Neural progenitor cell (in vitro differentiated cells): ENCODE measurements around the gene ARMH4. TPM values are rescaled to one million over a fixed set of nuclear protein-coding genes. Genes with fewer than 3 reads are reported as not detected.

Experiments
- DNase-seq: peaks from one replicate; pipeline ENCODE4 v3.0.0-alpha.2; 2016; ENCODE audit warnings: low spot score
- H2AFZ ChIP-seq: fragments of 200-600 bp; sonication (generic); replicated peaks from 2 replicates; pipeline ENCODE4 v1.6.1; 2016; ENCODE audit warnings: antibody characterized with exemption
- H3F3A ChIP-seq: fragments of 200-600 bp; sonication (generic); 2 replicates; pipeline ENCODE4 v1.6.1; 2016; ENCODE audit warnings: antibody characterized with exemption, low read depth
- H3K27ac ChIP-seq: fragments of 200-600 bp; sonication (generic); 2 replicates; pipeline ENCODE4 v1.5.1; 2016; ENCODE audit warnings: mild to moderate bottlenecking
- H3K27me3 ChIP-seq: fragments of 200-600 bp; sonication (generic); 2 replicates; pipeline ENCODE4 v1.6.1; 2016; ENCODE audit warnings: mild to moderate bottlenecking, moderate library complexity
- H3K36me3 ChIP-seq: fragments of 200-600 bp; sonication (generic); 2 replicates; pipeline ENCODE4 v1.5.1; 2016
- H3K4me1 ChIP-seq: fragments of 200-600 bp; sonication (generic); 2 replicates; pipeline ENCODE4 v1.6.1; 2016; ENCODE audit warnings: mixed run types
- H3K4me2 ChIP-seq: fragments of 200-600 bp; sonication (generic); 2 replicates; pipeline ENCODE4 v1.6.1; 2016
- H3K4me3 ChIP-seq: fragments of 200-600 bp; sonication (generic); 2 replicates; pipeline ENCODE4 v1.5.1; 2016
- H3K79me2 ChIP-seq: fragments of 200-600 bp; sonication (generic); 2 replicates; pipeline ENCODE4 v1.6.1; 2016; ENCODE audit warnings: low read depth
- H3K9ac ChIP-seq: fragments of 200-600 bp; sonication (generic); 2 replicates; pipeline ENCODE4 v1.6.1; 2016
- H3K9me3 ChIP-seq: fragments of 200-600 bp; sonication (generic); 2 replicates; pipeline ENCODE4 v1.5.1; 2016; ENCODE audit warnings: low read depth
- H4K20me1 ChIP-seq: fragments of 200-600 bp; sonication (generic); 2 replicates; pipeline ENCODE4 v1.6.1; 2016; ENCODE audit warnings: low read depth
- H3K27ac Mint-ChIP-seq: 3 replicates; pipeline ENCODE4 v1.8.0; 2021; ENCODE audit warnings: mixed read lengths
- H3K27me3 Mint-ChIP-seq: 2 replicates; pipeline ENCODE4 v1.8.0; 2022; ENCODE audit warnings: low read depth, mild to moderate bottlenecking, inconsistent platforms, moderate library complexity, mixed read lengths; ENCODE audit not compliant: insufficient read depth
- H3K36me3 Mint-ChIP-seq: 3 replicates; pipeline ENCODE4 v1.8.0; 2021; ENCODE audit warnings: mixed read lengths
- H3K4me1 Mint-ChIP-seq: 3 replicates; pipeline ENCODE4 v1.8.0; 2021; ENCODE audit warnings: mixed read lengths
- H3K4me3 Mint-ChIP-seq: 3 replicates; pipeline ENCODE4 v1.8.0; 2021; ENCODE audit warnings: mild to moderate bottlenecking, moderate library complexity, mixed read lengths
- H3K9me3 Mint-ChIP-seq: 3 replicates; pipeline ENCODE4 v1.8.0; 2020; ENCODE audit warnings: mixed read lengths
- EZH2 ChIP-seq: fragments of 200-600 bp; sonication (generic); IDR thresholded peaks from 2 replicates; pipeline ENCODE4 v1.6.1; 2017; ENCODE audit warnings: antibody characterized with exemption, mild to moderate bottlenecking, moderate library complexity
- EZH2phosphoT487 ChIP-seq: fragments of 200-600 bp; sonication (generic); IDR thresholded peaks from 2 replicates; pipeline ENCODE4 v1.6.1; 2017; ENCODE audit warnings: antibody characterized with exemption
- total RNA-seq: library from RNA; depleted of rRNA; stranded (reverse); fragments of >200 nt; gene quantifications from 2 replicates; pipeline ENCODE4 v1.2.3, GENCODE V29; 2015; ENCODE audit warnings: low replicate concordance
- TF ChIP-seq, protein P1 (sequence below): fragments of 200-600 bp; sonication (generic); IDR thresholded peaks from 2 replicates; pipeline ENCODE4 v1.5.1; 2017; ENCODE audit warnings: antibody characterized with exemption, mild to moderate bottlenecking

The ARMH4 gene
- total RNA-seq, 1 donor from 2014 or later: 29.0 TPM

DNA sequence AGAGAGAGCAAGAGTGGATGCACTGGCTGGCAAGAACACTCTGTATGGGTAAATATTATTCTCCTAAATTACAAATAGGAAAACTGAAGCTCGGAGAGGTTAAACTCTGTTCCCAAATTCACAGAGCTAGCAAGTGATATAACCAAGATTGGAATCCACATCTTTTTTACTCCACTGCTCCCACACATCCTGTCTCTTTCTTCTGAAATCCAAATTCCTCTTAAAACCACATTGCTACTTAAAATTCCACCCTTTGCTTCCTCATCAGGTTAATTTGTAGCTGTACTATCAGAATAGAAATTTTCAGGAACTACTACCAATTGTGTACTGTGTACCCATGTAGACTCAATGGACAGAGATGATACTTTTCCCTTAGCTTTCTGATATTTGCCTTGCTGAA is 74.4 kb downstream of the ARMH4 start:
- H3K4me3 ChIP-seq: no peak overlapping the region
- H3K36me3 Mint-ChIP-seq: no peaks in the 10 kb centered on the region
- no peak overlapping the region for H3K27ac Mint-ChIP-seq
- no peak for DNase-seq
- H3K4me3 Mint-ChIP-seq: no peak overlapping the region
- no peaks in the 10 kb centered on the region for H3K79me2 ChIP-seq
- H4K20me1 ChIP-seq: no peaks in the 10 kb centered on the region
- no peaks in the 10 kb centered on the region for H3K27me3 ChIP-seq
- peaks cover 16% of the 10 kb centered on the region for H3K4me1 Mint-ChIP-seq
- no peak overlapping the region for H3K9ac ChIP-seq
- no peaks in the 10 kb centered on the region for H3K9me3 ChIP-seq
- no peaks in the 10 kb centered on the region for H3F3A ChIP-seq
- no peaks in the 10 kb centered on the region for H3K36me3 ChIP-seq
- H2AFZ ChIP-seq: no peak overlapping the region
- no peak overlapping the region for H3K4me2 ChIP-seq
- no peaks in the 10 kb centered on the region for H3K4me1 ChIP-seq
- H3K27ac ChIP-seq: no peak overlapping the region
- TF ChIP-seq EZH2 (no peak), EZH2phosphoT487 (no peak)
- TF ChIP-seq, protein P1, sequence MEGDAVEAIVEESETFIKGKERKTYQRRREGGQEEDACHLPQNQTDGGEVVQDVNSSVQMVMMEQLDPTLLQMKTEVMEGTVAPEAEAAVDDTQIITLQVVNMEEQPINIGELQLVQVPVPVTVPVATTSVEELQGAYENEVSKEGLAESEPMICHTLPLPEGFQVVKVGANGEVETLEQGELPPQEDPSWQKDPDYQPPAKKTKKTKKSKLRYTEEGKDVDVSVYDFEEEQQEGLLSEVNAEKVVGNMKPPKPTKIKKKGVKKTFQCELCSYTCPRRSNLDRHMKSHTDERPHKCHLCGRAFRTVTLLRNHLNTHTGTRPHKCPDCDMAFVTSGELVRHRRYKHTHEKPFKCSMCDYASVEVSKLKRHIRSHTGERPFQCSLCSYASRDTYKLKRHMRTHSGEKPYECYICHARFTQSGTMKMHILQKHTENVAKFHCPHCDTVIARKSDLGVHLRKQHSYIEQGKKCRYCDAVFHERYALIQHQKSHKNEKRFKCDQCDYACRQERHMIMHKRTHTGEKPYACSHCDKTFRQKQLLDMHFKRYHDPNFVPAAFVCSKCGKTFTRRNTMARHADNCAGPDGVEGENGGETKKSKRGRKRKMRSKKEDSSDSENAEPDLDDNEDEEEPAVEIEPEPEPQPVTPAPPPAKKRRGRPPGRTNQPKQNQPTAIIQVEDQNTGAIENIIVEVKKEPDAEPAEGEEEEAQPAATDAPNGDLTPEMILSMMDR: no peak
- H3K9me3 Mint-ChIP-seq: no peaks in the 10 kb centered on the region
- peaks cover 2% of the 10 kb centered on the region for H3K27me3 Mint-ChIP-seq

DNA sequence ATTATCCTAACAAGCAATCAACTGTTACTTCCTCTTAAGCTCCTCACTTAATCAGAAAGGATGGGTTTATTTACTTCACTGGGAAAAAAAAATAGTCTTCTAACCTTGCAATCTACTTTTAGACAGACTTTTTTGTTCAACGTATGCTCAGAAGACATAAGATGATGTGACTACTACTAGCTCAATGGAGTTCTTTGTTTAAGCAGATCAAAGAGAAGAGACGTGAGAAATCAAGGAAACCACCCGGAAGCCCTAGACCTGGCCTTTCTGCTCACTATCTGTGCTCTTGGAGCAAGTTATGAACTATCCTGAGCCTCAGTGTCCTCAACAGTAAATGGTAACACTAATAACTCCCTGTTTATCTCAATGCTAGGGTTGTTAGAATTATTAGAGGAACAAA is 78.5 kb downstream of the ARMH4 start:
- no peaks in the 10 kb centered on the region for H4K20me1 ChIP-seq
- Mint-ChIP-seq H3K27me3 (peaks cover 2% of the 10 kb centered on the region), H3K4me1 (peaks cover 8% of the 10 kb centered on the region), H3K27ac (no peak overlapping the region), H3K9me3 (no peaks in the 10 kb centered on the region), H3K36me3 (no peaks in the 10 kb centered on the region), H3K4me3 (no peak overlapping the region)
- no peak overlapping the region for H2AFZ ChIP-seq
- H3K4me2 ChIP-seq: no peak overlapping the region
- H3K9ac ChIP-seq: no peak overlapping the region
- H3K27me3 ChIP-seq: no peaks in the 10 kb centered on the region
- no peak overlapping the region for H3K27ac ChIP-seq
- no peak for DNase-seq
- H3K9me3 ChIP-seq: no peaks in the 10 kb centered on the region
- no peaks in the 10 kb centered on the region for H3F3A ChIP-seq
- TF ChIP-seq EZH2 (no peak), EZH2phosphoT487 (no peak)
- TF ChIP-seq, protein P1: no peak
- H3K4me1 ChIP-seq: no peaks in the 10 kb centered on the region
- H3K36me3 ChIP-seq: no peaks in the 10 kb centered on the region
- H3K4me3 ChIP-seq: no peak overlapping the region
- H3K79me2 ChIP-seq: no peaks in the 10 kb centered on the region

DNA sequence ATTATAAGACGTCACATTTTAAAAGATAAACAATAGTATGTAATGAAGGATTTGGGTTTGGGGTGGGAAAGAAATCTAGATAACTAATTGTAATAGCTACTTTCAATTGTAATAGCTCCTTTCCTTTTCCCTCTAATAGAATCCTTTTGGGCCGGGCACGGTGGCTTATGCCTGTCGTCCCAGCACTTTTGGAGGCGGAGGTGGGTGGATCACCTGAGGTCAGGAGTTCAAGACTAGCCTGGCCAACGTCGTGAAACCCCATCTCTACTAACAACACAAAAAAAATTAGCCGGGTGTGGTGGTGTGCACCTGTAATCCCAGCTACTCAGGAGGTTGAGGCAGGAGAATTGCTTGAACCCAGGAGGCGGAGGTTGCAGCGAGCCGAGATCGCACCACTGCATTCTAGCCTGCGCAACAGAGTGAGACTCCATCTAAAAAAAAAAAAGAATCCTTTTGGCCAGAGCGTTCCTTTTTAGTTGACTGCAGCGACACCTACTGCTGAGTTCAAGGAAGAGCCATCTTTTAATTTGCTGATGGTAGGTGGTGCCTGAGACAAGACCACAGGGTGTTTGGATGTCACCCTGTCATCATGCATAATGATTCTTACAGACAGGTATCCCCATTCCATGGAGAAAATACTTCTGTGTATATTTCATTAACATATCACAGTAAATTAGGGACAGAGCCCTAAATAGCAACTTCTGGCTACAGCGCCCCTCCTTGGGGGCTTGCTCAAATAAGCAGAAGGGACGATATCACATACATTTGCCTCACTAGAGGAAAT is 79.5 kb downstream of the ARMH4 start:
- DNase-seq: peak; percentile 77

More for the DNA sequence above, 79.5 kb downstream of the ARMH4 start:
- Histone ChIP-seq H3K4me1 (no peaks in the 10 kb centered on the region), H3K9me3 (no peaks in the 10 kb centered on the region), H3K4me2 (peak overlapping the region; percentile 36), H2AFZ (no peak overlapping the region), H3K9ac (no peak overlapping the region), H3F3A (no peaks in the 10 kb centered on the region), H3K36me3 (no peaks in the 10 kb centered on the region), H4K20me1 (no peaks in the 10 kb centered on the region), H3K27me3 (no peaks in the 10 kb centered on the region), H3K27ac (no peak overlapping the region), H3K79me2 (no peaks in the 10 kb centered on the region), H3K4me3 (no peak overlapping the region)
- Mint-ChIP-seq H3K27ac (no peak overlapping the region), H3K4me3 (no peak overlapping the region), H3K27me3 (no peaks in the 10 kb centered on the region), H3K9me3 (no peaks in the 10 kb centered on the region), H3K36me3 (no peaks in the 10 kb centered on the region), H3K4me1 (no peaks in the 10 kb centered on the region)
- TF ChIP-seq, protein P1: peak; percentile 82
- TF ChIP-seq EZH2phosphoT487: no peak
